CD4-positive, alpha-beta T cell treated with Interleukin-10 for 1 hour (primary cell): ENCODE measurements around the gene PEX5L.
A peak's percentile ranks its signal among the peaks of the same experiment; 100 is the strongest.

Experiments
- DNase-seq: peaks from one replicate; pipeline ENCODE4 v3.0.0-alpha.2; 2020

The PEX5L gene

GRCh38 chr3:179955286-179955685 lies 81.5 kb downstream of the PEX5L start:
- DNase-seq: no peak

GRCh38 chr3:179953993-179954870 lies 82.5 kb downstream of the PEX5L start:
- DNase-seq: no peak

DNA sequence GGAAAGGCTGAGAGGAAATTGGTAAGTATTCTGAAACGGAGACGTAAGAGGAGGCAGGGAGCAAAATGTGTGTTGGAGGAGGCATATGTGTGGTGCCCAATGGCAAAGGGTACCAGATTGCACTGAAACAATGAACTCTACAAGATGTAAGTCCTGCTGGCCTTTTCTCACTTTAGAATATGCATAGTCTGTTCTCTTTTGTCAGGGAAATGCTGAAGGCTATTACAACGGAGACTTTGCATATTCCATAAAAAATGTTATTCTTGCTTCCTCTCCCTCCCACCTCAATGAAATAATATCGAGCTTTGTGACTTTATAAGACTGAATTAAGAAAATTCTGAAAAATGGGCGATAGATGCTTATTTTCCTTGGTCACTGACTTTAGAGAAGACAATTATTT lies 85.9 kb downstream of the PEX5L start:
- DNase-seq: no peak

- DNase-seq: no peak
Observed at GRCh38 chr3:179949869-179950268, 86.9 kb downstream of the PEX5L start.

DNA sequence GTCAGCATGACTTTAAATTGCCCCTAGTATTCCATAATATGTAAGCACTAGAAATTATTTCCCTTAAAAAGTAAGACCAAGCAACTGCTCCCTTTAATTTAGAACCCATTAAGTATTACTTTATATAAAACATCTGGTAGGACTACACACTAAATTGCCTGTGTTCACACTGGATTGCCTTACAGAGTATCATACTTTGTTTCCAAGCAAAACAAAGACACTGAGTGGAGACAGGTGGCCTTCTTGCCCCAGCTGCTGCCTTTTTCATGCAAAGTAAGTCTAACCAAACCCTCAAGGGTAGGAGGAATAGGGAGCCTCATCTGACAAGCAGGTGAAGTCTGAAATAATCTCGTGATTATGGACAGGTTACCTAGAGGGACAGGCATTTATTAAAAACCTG lies 87.3 kb downstream of the PEX5L start:
- no peak for DNase-seq

- DNase-seq: no peak
Observed at GRCh38 chr3:179948740-179949139, 88.0 kb downstream of the PEX5L start.

GRCh38 chr3:179945569-179945968 lies 91.2 kb downstream of the PEX5L start:
- DNase-seq: no peak

DNA sequence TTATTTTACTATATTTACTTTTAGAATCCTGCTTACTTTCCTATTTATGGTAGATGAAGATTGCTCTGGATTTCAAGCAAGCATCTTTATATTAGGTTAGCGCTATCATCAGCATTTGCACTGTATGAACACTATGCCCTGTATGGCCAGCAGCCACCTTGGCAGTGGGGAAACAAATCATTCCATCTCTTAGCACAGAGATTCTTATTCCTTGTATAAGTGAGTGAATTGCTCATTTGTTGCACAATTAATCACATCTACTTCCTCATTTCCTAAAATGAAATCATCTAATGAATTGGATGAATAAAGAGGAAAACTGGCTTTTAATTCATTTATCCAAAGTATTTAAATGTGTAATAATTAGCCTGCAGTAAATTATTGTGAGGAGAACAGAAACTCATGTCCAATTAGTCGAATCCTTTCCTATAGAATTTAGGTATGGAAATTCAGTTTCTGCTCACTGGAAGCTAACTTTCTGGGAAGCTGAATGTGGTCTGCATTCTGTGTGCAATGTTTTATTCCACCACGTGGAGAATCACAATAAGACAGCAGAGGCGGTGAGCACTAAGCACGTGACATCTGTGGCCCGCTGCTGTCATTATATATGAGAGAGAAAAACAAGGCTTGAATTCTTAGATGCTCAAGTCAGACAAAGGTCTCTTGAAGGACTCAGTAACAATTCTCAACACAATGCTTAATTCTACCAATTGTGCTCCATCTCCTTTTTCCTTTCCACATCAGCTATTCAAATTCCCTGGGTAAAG lies 93.4 kb downstream of the PEX5L start:
- DNase-seq: no peak

DNA sequence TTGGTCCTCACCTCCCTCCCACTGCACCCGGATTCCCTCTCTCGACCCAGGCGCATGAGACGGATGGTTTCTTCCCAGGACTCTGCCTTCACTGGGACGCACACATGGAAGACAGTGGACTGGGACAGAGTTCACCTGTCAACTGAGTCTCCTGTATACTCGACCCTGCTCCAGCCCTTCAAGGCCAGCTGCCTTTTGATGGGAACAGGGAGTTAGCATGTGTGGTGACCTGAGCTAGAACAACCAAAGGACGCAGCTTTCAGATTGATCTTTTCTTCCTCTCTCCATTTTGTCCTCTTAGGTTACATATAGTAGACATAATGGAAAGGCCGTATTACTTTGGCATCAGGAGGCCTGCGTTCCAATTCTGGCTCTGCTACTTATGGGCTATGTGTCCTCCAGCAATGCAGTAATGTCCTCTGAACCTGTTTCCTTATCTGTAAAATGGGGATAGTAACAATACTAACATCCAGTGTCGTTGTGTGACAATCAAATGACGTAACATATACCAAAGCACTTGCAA lies 94.1 kb downstream of the PEX5L start:
- no peak for DNase-seq

DNA sequence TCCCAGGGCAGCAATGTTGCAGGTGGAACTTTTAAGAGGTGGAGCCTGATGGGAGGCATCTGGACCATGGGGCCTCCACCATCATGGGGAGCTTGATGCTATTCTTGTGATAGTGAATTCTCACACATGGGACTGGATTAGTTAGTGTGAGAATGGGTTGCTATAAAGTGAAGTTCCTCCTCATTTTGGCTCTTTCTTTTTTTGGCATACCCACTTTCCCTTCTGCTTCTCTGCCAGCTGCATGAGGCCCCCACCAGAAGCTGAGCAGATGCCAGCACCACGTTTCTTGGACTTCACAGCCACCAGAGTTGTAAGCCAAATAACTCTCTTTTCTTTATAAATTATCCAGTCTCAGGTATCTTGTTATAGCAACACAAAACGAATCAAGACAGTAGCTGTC lies 101.0 kb downstream of the PEX5L start:
- DNase-seq: no peak

DNA sequence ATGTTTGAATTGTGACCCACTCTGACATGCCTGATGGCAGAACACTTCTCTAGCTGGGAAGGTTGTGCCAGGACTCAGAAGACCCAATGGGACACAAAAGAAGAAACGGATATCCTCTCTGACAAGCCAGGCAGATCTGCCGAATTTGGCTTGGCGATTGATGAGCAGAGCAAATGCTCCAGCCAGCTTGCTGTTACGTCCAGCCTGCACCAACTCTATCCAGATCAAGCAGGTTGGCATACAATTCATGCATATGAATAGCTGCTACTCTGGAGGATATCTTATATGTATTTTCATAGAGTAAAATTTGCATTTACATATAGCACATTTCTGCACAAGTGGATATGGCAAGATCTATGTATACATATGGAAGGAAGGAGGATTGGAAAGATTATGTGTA lies 102.8 kb downstream of the PEX5L start:
- DNase-seq: no peak

- no peak for DNase-seq
Observed at GRCh38 chr3:179933080-179933479, 103.7 kb downstream of the PEX5L start.

GRCh38 chr3:179932674-179933073 lies 104.1 kb downstream of the PEX5L start:
- no peak for DNase-seq

DNA sequence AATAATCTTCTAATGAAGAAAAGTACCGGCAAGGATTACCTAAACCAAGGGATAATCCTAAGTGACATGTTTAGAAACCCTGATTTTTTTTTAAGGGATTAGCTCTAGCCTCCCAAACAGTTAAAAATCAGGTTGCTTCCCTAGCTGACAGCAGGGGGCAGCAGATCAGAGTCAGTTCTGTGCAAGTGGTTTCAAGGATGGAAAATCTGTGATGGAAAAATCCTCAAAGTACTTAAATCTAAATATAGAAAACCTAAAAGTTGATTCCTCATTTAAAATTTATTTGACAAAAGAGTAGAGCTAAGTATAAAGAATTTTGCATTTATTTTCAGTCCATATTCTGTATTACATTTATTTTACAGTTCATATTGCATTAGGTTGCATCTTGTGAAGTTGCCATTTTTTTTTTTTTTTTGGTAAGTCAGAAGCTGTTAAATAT lies 107.6 kb downstream of the PEX5L start:
- peak; percentile 39 for DNase-seq

DNA sequence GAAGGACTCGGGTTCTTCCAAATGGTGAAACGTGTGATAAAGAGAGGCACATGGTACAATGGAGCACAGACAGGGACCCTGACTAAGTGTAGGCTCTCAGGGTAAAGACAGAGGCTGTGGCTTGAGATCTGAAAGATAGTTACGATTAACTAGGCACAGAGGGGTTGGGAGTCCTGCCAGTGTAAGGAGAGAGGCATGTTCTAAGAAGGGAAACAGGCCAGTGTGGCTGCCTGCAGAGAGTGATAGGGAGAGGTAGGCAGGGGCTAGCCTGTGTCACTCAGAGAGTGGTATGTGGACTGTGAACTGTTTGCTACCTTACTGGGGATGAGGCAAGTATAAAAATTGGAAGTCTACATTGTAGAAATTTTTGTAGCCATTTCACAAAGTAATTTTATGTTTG lies 109.5 kb downstream of the PEX5L start:
- DNase-seq: no peak

GRCh38 chr3:179921951-179922350 lies 114.8 kb downstream of the PEX5L start:
- DNase-seq: no peak

GRCh38 chr3:179921500-179921899 lies 115.2 kb downstream of the PEX5L start:
- no peak for DNase-seq

DNA sequence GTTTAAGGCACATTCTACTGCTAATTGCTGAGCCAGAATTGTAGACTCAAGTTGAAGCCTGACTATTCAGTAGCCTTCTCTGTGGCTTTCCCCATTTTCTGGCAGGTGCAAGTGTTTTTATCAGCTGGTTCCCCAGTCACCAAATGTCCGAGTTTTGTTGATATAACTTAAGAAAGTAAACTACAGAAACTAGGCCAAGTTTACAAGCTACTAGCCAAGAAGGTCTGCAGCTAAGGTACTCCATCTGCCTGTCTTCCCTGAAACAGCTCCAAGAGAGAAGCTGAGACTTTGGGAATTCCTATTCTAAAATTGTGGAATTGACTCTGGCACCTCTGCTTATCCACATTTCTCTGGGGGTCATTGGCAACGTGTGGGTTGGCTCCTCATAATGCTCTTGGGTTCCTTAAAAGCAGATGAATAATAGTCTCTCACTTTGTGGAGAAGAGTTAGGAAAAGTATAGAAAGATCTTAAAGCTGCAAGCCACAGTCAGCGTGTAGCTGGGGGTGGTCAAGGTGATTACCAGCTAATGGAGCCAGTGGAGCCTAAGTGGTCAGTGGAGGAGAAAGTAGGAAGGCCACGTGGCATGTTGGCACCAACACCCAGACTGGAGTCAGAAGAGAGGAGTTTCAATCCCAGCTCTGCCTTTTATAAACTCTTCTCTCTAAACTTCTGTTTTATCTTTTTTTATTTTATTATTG lies 128.8 kb downstream of the PEX5L start:
- no peak for DNase-seq

GRCh38 chr3:179902061-179902460 lies 134.7 kb downstream of the PEX5L start:
- no peak for DNase-seq

DNA sequence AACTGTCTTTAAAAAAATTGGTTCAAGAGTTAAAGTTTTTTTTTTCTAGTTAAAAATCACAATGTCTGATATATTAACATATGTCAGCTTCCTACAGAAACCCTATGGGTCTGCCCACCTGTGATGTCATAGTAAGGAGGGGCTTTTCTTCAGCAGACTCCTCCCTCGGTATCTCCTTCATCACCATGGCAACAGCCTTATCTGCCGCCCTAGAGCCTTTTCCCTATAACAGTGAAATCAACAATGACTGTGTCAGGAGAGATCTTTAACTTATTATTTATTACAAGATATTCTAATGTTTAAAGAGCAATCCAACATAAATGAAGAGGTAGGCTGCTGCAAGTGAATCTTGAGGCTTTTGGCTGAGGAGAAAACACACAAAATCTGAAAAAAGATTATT lies 138.7 kb downstream of the PEX5L start:
- DNase-seq: peak; percentile 18

DNA sequence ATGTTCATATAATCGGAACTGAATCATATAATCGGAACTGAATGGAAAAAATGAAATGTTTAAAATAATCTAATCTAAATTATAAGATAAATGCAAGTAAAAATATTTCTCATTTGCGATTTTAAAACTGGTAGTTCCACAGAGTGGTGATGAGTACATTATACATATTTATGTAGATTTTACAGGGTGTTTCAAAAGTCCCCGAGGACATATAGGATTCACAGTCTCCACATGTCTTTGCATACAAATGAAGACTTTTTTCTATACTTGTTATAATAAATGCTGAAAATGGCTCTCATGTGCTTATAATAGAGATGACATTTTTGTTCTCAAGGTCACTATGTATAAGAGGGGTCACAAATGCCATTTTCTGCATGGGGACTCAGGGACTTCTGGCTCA lies 139.5 kb downstream of the PEX5L start:
- no peak for DNase-seq

- no peak for DNase-seq
Observed at GRCh38 chr3:179896507-179896906, 140.2 kb downstream of the PEX5L start.

GRCh38 chr3:179895330-179895729 lies 141.4 kb downstream of the PEX5L start:
- no peak for DNase-seq
